SU-DHL-6 (cell line): Measurements from ENCODE around the gene SLC38A8.

Experiments
- H2AFZ ChIP-seq: fragments of 200-600 bp; sonication (generic); 2 replicates; pipeline ENCODE4 v1.6.1; 2014; ENCODE audit warnings: low read depth, mild to moderate bottlenecking, moderate library complexity, mixed read lengths, antibody characterized with exemption, low read length; ENCODE audit not compliant: severe bottlenecking
- H3F3A ChIP-seq: fragments of 200-600 bp; shearing (Covaris generic); 2 replicates; pipeline ENCODE4 v1.6.0; 2016; ENCODE audit warnings: antibody characterized with exemption, mild to moderate bottlenecking; ENCODE audit not compliant: insufficient read depth
- H3K27ac ChIP-seq: fragments of 200-600 bp; sonication (generic); 2 replicates; pipeline ENCODE4 v1.5.1; 2016; ENCODE audit warnings: low read depth, mild to moderate bottlenecking, low read length, moderate library complexity, mixed read lengths
- H3K27me3 ChIP-seq: fragments of 200-600 bp; sonication (generic), shearing (Covaris generic); 2 replicates; pipeline ENCODE4 v1.6.0; 2014; ENCODE audit warnings: mild to moderate bottlenecking, low read length
- H3K36me3 ChIP-seq: fragments of 200-600 bp; sonication (generic); 2 replicates; pipeline ENCODE4 v1.6.1; 2014; ENCODE audit warnings: mild to moderate bottlenecking, low read length, mixed read lengths
- H3K4me2 ChIP-seq: fragments of 300-600, 200-600 bp; shearing (Covaris generic), sonication (generic); 2 replicates; pipeline ENCODE4 v1.6.0; 2014; ENCODE audit warnings: low read length, low read depth, mild to moderate bottlenecking; ENCODE audit not compliant: poor library complexity, severe bottlenecking
- H3K4me3 ChIP-seq: fragments of 200-600 bp; sonication (generic); 2 replicates; pipeline ENCODE4 v1.5.1; 2014; ENCODE audit warnings: antibody characterized with exemption, low read length, mild to moderate bottlenecking, mixed read lengths; ENCODE audit not compliant: insufficient read depth, poor library complexity, severe bottlenecking
- H3K79me2 ChIP-seq: fragments of 200-600 bp; sonication (generic); 2 replicates; pipeline ENCODE4 v1.6.1; 2014; ENCODE audit warnings: mild to moderate bottlenecking, low read length, moderate library complexity; ENCODE audit not compliant: insufficient read depth
- H3K9ac ChIP-seq: fragments of 200-600 bp; sonication (generic); 2 replicates; pipeline ENCODE4 v1.7.0; 2014; ENCODE audit warnings: mild to moderate bottlenecking, low read length
- H3K9me2 ChIP-seq: fragments of 200-600 bp; sonication (generic); replicated peaks from 2 replicates; pipeline ENCODE4 v1.6.1; 2014; ENCODE audit warnings: low read length; ENCODE audit not compliant: insufficient read depth
- H3K9me3 ChIP-seq: fragments of 200-600 bp; sonication (generic); 2 replicates; pipeline ENCODE4 v1.6.1; 2014; ENCODE audit warnings: low read length, mixed read lengths; ENCODE audit not compliant: insufficient read depth
- H4K20me1 ChIP-seq: fragments of 200-600 bp; sonication (generic); 2 replicates; pipeline ENCODE4 v1.6.1; 2014; ENCODE audit warnings: low read depth, mild to moderate bottlenecking, antibody characterized with exemption, low read length, moderate library complexity, mixed read lengths
- CTCF ChIP-seq: fragments of 200-600 bp; sonication (generic); IDR thresholded peaks from one replicate; pipeline ENCODE4 v1.5.1; 2017; ENCODE audit warnings: antibody characterized with exemption, mild to moderate bottlenecking, low read length, moderate library complexity; ENCODE audit not compliant: insufficient read depth, poor library complexity, severe bottlenecking
- EZH2phosphoT487 ChIP-seq: fragments of 200-600 bp; sonication (generic), shearing (Covaris generic); conservative IDR thresholded peaks from 2 replicates; pipeline ENCODE4 v1.6.1; 2018; ENCODE audit warnings: mild to moderate bottlenecking, antibody characterized with exemption, low read length, moderate library complexity, mixed read lengths

The SLC38A8 gene

GRCh38 chr16:84047206-84047605, 4.6 kb upstream of the SLC38A8 start:
- no peaks in the 10 kb centered on the region for H3K9me3 ChIP-seq
- no peak for TF ChIP-seq CTCF
- no peak for TF ChIP-seq EZH2phosphoT487
- H3K27ac ChIP-seq = no peak overlapping the region
- no peak overlapping the region for H2AFZ ChIP-seq
- no peak overlapping the region for H3K4me3 ChIP-seq
- no peak overlapping the region for H3K9ac ChIP-seq
- no peaks in the 10 kb centered on the region for H3K27me3 ChIP-seq
- H3K4me2 ChIP-seq = no peak overlapping the region
- no peaks in the 10 kb centered on the region for H4K20me1 ChIP-seq
- H3F3A ChIP-seq = no peaks in the 10 kb centered on the region
- no peaks in the 10 kb centered on the region for H3K9me2 ChIP-seq
- H3K36me3 ChIP-seq = no peaks in the 10 kb centered on the region
- no peaks in the 10 kb centered on the region for H3K79me2 ChIP-seq

DNA sequence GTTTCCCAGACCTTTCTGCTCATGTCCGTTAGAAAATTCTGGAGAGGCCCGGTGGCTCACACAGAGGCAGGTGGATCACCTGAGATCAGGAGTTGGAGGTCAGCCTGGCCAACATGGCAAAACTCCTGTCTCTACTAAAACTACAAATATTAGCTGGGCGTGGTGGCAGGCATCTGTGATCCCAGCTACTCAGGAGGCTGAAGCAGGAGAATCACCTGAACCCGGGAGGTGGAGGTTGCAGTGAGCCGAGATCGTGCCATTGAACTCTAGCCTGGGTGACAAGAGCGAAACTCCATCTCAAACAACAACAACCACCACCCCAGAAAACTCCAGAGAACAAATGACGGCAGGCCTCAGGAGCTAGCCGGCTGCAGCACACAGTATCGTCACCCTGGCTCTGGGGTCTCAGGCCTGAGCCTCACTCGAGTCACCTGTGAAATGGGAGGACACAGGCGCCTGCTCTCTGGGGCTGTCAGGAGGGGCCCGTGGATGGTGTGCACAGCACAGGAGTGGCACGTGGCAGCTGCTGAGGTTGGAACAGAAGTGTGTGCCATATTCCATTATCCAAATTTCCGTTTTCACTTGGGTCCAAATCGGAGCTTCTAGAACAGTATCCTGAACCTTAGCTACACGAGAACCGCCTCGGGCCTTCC, 3.3 kb upstream of the SLC38A8 start:
- H3K4me3 ChIP-seq = no peak overlapping the region
- H3K27me3 ChIP-seq = no peaks in the 10 kb centered on the region
- H3K27ac ChIP-seq = no peak overlapping the region
- no peaks in the 10 kb centered on the region for H3K9me2 ChIP-seq
- H3K4me2 ChIP-seq = no peak overlapping the region
- no peaks in the 10 kb centered on the region for H4K20me1 ChIP-seq
- no peaks in the 10 kb centered on the region for H3K9me3 ChIP-seq
- H3K9ac ChIP-seq = no peak overlapping the region
- no peaks in the 10 kb centered on the region for H3K36me3 ChIP-seq
- no peak overlapping the region for H2AFZ ChIP-seq
- TF ChIP-seq EZH2phosphoT487 (no peak), CTCF (no peak)
- H3K79me2 ChIP-seq = no peaks in the 10 kb centered on the region
- H3F3A ChIP-seq = no peaks in the 10 kb centered on the region

DNA sequence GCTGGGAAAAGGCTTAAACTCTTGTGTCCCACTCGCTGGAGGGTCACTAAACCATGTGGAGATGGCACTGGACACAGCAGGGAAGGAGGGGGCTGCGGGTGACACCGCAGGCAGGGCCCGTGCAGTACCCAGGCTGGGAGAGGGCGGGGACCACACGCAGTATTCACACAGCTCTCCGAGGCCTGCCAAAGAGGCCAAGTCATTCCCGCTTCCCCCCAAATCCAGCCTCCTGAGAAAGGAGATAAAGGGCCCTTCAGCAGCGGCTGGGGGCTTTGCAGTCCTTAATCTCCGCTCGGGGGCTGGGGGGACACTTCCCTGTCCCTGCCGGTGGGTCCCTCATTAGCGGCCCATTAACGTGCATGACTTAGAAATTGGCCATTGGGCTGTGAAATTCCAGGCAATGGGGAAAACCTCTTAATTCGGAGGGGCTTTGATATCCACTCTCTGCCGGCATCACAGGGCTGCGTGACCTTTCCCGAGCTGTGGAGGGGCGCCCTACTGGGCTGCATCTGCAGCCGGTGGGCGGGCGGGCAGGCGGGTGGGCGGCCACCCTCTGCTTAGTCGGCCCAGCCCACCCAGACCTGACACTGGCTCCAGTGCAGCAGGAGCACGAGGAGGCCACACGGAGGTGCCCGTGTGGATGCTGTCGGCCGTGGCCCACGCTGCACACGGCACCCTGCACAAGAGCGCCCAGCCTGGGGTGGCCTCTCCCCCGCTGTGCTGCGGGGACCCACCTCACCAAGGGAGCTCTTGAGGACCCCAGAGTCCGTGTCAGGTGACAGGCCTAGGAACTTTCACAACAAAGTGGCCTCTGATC, 2.6 kb upstream of the SLC38A8 start:
- no peaks in the 10 kb centered on the region for H3K9me3 ChIP-seq
- no peaks in the 10 kb centered on the region for H4K20me1 ChIP-seq
- TF ChIP-seq EZH2phosphoT487 (no peak), CTCF (no peak)
- no peaks in the 10 kb centered on the region for H3K9me2 ChIP-seq
- H3K4me3 ChIP-seq = no peak overlapping the region
- H3K79me2 ChIP-seq = no peaks in the 10 kb centered on the region
- no peak overlapping the region for H3K27ac ChIP-seq
- H2AFZ ChIP-seq = no peak overlapping the region
- H3K27me3 ChIP-seq = no peaks in the 10 kb centered on the region
- no peak overlapping the region for H3K4me2 ChIP-seq
- H3K9ac ChIP-seq = no peak overlapping the region
- no peaks in the 10 kb centered on the region for H3F3A ChIP-seq
- H3K36me3 ChIP-seq = no peaks in the 10 kb centered on the region
